HepG2 (cell line): ENCODE results near the gene NFX1. TPM values are rescaled to one million over a fixed set of nuclear protein-coding genes. Genes with fewer than 3 reads are reported as not detected.
A peak's percentile ranks its signal among the peaks of the same experiment; 100 is the strongest.

Experiments
- ARID3A ChIP-seq: IDR thresholded peaks from 2 replicates; pipeline ENCODE4 v1.6.1; 2012; ENCODE audit warnings: low read depth, low read length, improper control_type of control experiment
- ATM ChIP-seq: fragments of 450-650 bp; IDR thresholded peaks from 2 replicates; pipeline ENCODE4 v1.7.1; 2017; ENCODE audit warnings: mild to moderate bottlenecking, borderline replicate concordance
- GATAD2A ChIP-seq: IDR thresholded peaks from 2 replicates; pipeline ENCODE4 v1.6.1; 2016
- GPN1 ChIP-seq: sonication (generic); formaldehyde crosslinking; IDR thresholded peaks from 2 replicates; pipeline ENCODE4 v1.5.1; 2020; ENCODE audit warnings: missing genetic modification reagents, borderline replicate concordance
- MEF2D ChIP-seq: sonication (generic); formaldehyde crosslinking; IDR thresholded peaks from 2 replicates; pipeline ENCODE4 v1.5.1; 2020; ENCODE audit warnings: mild to moderate bottlenecking, missing genetic modification reagents
- MLLT10 ChIP-seq: sonication (generic); formaldehyde crosslinking; IDR thresholded peaks from 2 replicates; pipeline ENCODE4 v1.4.0; 2020; ENCODE audit warnings: missing genetic modification reagents
- MLXIP ChIP-seq: sonication (generic); formaldehyde crosslinking; IDR thresholded peaks from 2 replicates; pipeline ENCODE4 v1.9.0; 2021; ENCODE audit warnings: missing genetic modification reagents, borderline replicate concordance
- MXD1 ChIP-seq: sonication (generic); formaldehyde crosslinking; IDR thresholded peaks from 2 replicates; pipeline ENCODE4 v1.4.0; 2020; ENCODE audit warnings: mild to moderate bottlenecking, missing genetic modification reagents
- MZF1 ChIP-seq: sonication (generic); formaldehyde crosslinking; IDR thresholded peaks from 2 replicates; pipeline ENCODE4 v1.8.1; 2023; ENCODE audit warnings: mild to moderate bottlenecking, missing genetic modification reagents, borderline replicate concordance
- SAFB2 ChIP-seq: sonication (generic); formaldehyde crosslinking; IDR thresholded peaks from 2 replicates; pipeline ENCODE4 v1.5.1; 2020; ENCODE audit warnings: missing genetic modification reagents, low read depth, mild to moderate bottlenecking, borderline replicate concordance
- SIX1 ChIP-seq: sonication (generic); formaldehyde crosslinking; IDR thresholded peaks from 2 replicates; pipeline ENCODE4 v1.4.0; 2020; ENCODE audit warnings: missing genetic modification reagents, borderline replicate concordance
- SP140L ChIP-seq: sonication (generic); formaldehyde crosslinking; IDR thresholded peaks from 2 replicates; pipeline ENCODE4 v1.4.0; 2020; ENCODE audit warnings: missing genetic modification reagents, borderline replicate concordance
- SRF ChIP-seq: IDR thresholded peaks from 2 replicates; pipeline ENCODE4 v1.6.1; 2011; ENCODE audit warnings: mild to moderate bottlenecking, low read depth, low read length, moderate library complexity
- TARDBP ChIP-seq: sonication (generic); formaldehyde crosslinking; IDR thresholded peaks from 2 replicates; pipeline ENCODE4 v1.8.0; 2022; ENCODE audit warnings: mild to moderate bottlenecking, missing genetic modification reagents
- TFDP2 ChIP-seq: sonication (generic); formaldehyde crosslinking; IDR thresholded peaks from 2 replicates; pipeline ENCODE4 v1.4.0; 2020; ENCODE audit warnings: missing genetic modification reagents
- XRCC5 ChIP-seq: fragments of 200-400 bp; formaldehyde crosslinking; optimal IDR thresholded peaks from 2 replicates; pipeline ENCODE3; 2017; ENCODE audit warnings: mild to moderate bottlenecking, low read length
- ZBTB20 ChIP-seq: sonication (generic); formaldehyde crosslinking; IDR thresholded peaks from 2 replicates; pipeline ENCODE4 v1.8.1; 2023; ENCODE audit warnings: missing genetic modification reagents, low read depth, mild to moderate bottlenecking, borderline replicate concordance
- ZNF20 ChIP-seq: sonication (generic); formaldehyde crosslinking; IDR thresholded peaks from 2 replicates; pipeline ENCODE4 v1.4.0; 2020; ENCODE audit warnings: mild to moderate bottlenecking, moderate library complexity, missing genetic modification reagents
- ZNF275 ChIP-seq: sonication (generic); formaldehyde crosslinking; IDR thresholded peaks from 2 replicates; pipeline ENCODE4 v1.8.0; 2022; ENCODE audit warnings: missing genetic modification reagents, mild to moderate bottlenecking, inconsistent platforms, borderline replicate concordance
- ZNF577 ChIP-seq: sonication (generic); formaldehyde crosslinking; IDR thresholded peaks from 2 replicates; pipeline ENCODE4 v1.4.0; 2020; ENCODE audit warnings: mild to moderate bottlenecking, low read depth, missing genetic modification reagents, borderline replicate concordance
- ZNF713 ChIP-seq: sonication (generic); formaldehyde crosslinking; IDR thresholded peaks from 2 replicates; pipeline ENCODE4 v1.4.0; 2020; ENCODE audit warnings: mild to moderate bottlenecking, missing genetic modification reagents
- ZNF777 ChIP-seq: sonication (generic); formaldehyde crosslinking; IDR thresholded peaks from 2 replicates; pipeline ENCODE4 v1.4.0; 2020; ENCODE audit warnings: missing genetic modification reagents
- polyA plus RNA-seq, 8 experiments: library from polyadenylated mRNA; depleted of rRNA in 3 of 8; stranded (reverse) in 7 of 8; unstranded in 1 of 8; fragments of >200 nt; fragmentation: Illumina TruSeq in 4 of 8; extraction: Trizol in 4 of 8; gene quantifications; 2 replicates each; pipeline versions ENCODE4 v1.2.1 to v1.2.3, GENCODE V29; 2011 to 2016; ENCODE audit warnings: low read depth in 4 of 8, missing spikeins in 1 of 8, mixed read lengths in 1 of 8; ENCODE audit not compliant: insufficient read depth in 1 of 8
- total RNA-seq, 5 experiments: library from RNA; depleted of rRNA; stranded (reverse); fragments of >200 nt; fragmentation: Illumina TruSeq; extraction: Trizol; gene quantifications; 2 replicates each; pipeline ENCODE4 v1.2.3, GENCODE V29; 2016; ENCODE audit warnings: low read depth in 1 of 5

Gene NFX1
- total and polyA plus RNA-seq, 2 of the 13 experiments (the other 11 are each of a cell fraction or from before 2014, with no cell fraction given) = 23.9 to 27.5 TPM

- TF ChIP-seq MLXIP (CRISPR knock-in tag) = peak; percentile 29; the same call in 1 of the 2 replicates
- TF ChIP-seq ZNF275 = peak; percentile 69; the same call in 1 of the 2 replicates
- TF ChIP-seq TFDP2 (CRISPR knock-in tag) = peak; percentile 92
- TF ChIP-seq XRCC5 = no peak
- TF ChIP-seq SP140L = 0 out of 2 replicates have a peak, but pooled peaks have one; percentile 84
- peak; percentile 62; the same call in 1 of the 2 replicates for TF ChIP-seq ZBTB20 (CRISPR knock-in tag)
- peak; percentile 79; the same call in 1 of the 2 replicates for TF ChIP-seq ATM
- 0 out of 2 replicates have a peak, but pooled peaks have one; percentile 55 for TF ChIP-seq GPN1
- peak; percentile 78 for TF ChIP-seq GATAD2A
- no peak for TF ChIP-seq ZNF713 (CRISPR knock-in tag)
- TF ChIP-seq ZNF20 (CRISPR knock-in tag) = peak; percentile 69; the same call in 1 of the 2 replicates
- TF ChIP-seq TARDBP = peak; percentile 89
- no peak for TF ChIP-seq SIX1
- peak; percentile 79 for TF ChIP-seq SRF
- TF ChIP-seq MEF2D (CRISPR knock-in tag) = peak; percentile 97
- TF ChIP-seq ZNF777 = peak; percentile 83
- TF ChIP-seq SAFB2 (CRISPR knock-in tag) = peak; percentile 51; the same call in 1 of the 2 replicates
- 0 out of 2 replicates have a peak, but pooled peaks have one; percentile 41 for TF ChIP-seq MLLT10
- TF ChIP-seq MZF1 (CRISPR knock-in tag) = no peak
- TF ChIP-seq MXD1 (CRISPR knock-in tag) = peak; percentile 99
- TF ChIP-seq ARID3A = peak; percentile 60; the same call in 1 of the 2 replicates
- TF ChIP-seq ZNF577 (CRISPR knock-in tag) = 0 out of 2 replicates have a peak, but pooled peaks have one; percentile 18
These were observed at the start of gene NFX1 (continued) for GRCh38 chr9:33290247-33291030.
